Parathyroid adenoma (tissue), 2 donors: ENCODE results near the gene PTCHD4.
A peak's percentile ranks its signal among the peaks of the same experiment; 100 is the strongest.
"Not testable (repeated sequence)": the region's sequence is repeated elsewhere in the genome, so short reads cannot be mapped to it uniquely, and the experiment has no call there.

ENCODE experiments used
- H2AFZ ChIP-seq: fragments of 300-600 bp; sonication (generic); one replicate; pipeline ENCODE4 v1.7.0; 2017; ENCODE audit warnings: antibody characterized with exemption, mild to moderate bottlenecking
- H3K27ac ChIP-seq: fragments of 300-600 bp; sonication (generic); one replicate; pipeline ENCODE4 v1.7.0; 2017
- H3K27me3 ChIP-seq: fragments of 300-600 bp; sonication (generic); one replicate; pipeline ENCODE4 v1.7.0; 2017; ENCODE audit warnings: low read length; ENCODE audit not compliant: control insufficient read depth, insufficient read depth
- H3K36me3 ChIP-seq: fragments of 300-600 bp; sonication (generic); one replicate; pipeline ENCODE4 v1.7.0; 2017; ENCODE audit warnings: low read length; ENCODE audit not compliant: control insufficient read depth, insufficient read depth
- H3K4me1 ChIP-seq: fragments of 300-600 bp; sonication (generic); one replicate; pipeline ENCODE4 v1.7.0; 2017; ENCODE audit warnings: control low read depth
- H3K4me2 ChIP-seq: fragments of 300-600 bp; sonication (generic); one replicate; pipeline ENCODE4 v1.7.0; 2017; ENCODE audit warnings: low read length
- H3K4me3 ChIP-seq: fragments of 300-600 bp; sonication (generic); one replicate; pipeline ENCODE4 v1.7.0; 2017; ENCODE audit warnings: low read depth, low read length
- H3K79me2 ChIP-seq: fragments of 300-600 bp; sonication (generic); one replicate; pipeline ENCODE4 v1.7.0; 2017; ENCODE audit warnings: control low read depth
- H3K9ac ChIP-seq: fragments of 300-600 bp; sonication (generic); one replicate; pipeline ENCODE4 v1.7.0; 2017; ENCODE audit warnings: mild to moderate bottlenecking
- H3K9me3 ChIP-seq: fragments of 300-600 bp; sonication (generic); one replicate; pipeline ENCODE4 v1.7.0; 2017; ENCODE audit warnings: low read length; ENCODE audit not compliant: control insufficient read depth
- TF ChIP-seq, protein P1 (sequence below): fragments of 300-600 bp; sonication (generic); IDR thresholded peaks from one replicate; pipeline ENCODE4 v1.7.0; 2017; ENCODE audit warnings: antibody characterized with exemption, mild to moderate bottlenecking
- donor health status: primary hyperparathyroidism.

Gene PTCHD4

DNA sequence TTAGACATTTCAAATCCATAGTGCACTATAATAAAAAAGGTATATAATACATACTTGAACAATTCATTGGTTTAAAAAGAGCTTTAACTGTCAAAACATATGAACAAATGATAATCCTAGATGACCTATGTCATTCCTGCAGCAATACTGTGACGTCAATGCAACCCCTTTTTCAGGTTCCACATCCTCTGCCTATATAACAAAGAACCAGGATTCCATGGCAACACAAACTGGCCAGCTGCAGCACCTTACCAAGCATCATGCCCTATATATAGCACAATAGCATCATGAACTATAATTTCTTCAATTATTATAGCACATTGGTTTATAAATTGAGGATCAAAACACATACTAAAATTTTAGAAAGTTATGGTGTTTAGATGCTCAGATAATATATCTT is 578 bp upstream of the PTCHD4 start:
- Histone ChIP-seq H3K79me2 (no peaks in the 10 kb centered on the region), H3K27ac (no peak overlapping the region), H2AFZ (no peak overlapping the region), H3K27me3 (no peaks in the 10 kb centered on the region), H3K4me2 (no peak overlapping the region), H3K9me3 (no peaks in the 10 kb centered on the region), H3K36me3 (no peaks in the 10 kb centered on the region), H3K9ac (no peak overlapping the region), H3K4me1 (no peaks in the 10 kb centered on the region), H3K4me3 (no peak overlapping the region)
- TF ChIP-seq, protein P1, sequence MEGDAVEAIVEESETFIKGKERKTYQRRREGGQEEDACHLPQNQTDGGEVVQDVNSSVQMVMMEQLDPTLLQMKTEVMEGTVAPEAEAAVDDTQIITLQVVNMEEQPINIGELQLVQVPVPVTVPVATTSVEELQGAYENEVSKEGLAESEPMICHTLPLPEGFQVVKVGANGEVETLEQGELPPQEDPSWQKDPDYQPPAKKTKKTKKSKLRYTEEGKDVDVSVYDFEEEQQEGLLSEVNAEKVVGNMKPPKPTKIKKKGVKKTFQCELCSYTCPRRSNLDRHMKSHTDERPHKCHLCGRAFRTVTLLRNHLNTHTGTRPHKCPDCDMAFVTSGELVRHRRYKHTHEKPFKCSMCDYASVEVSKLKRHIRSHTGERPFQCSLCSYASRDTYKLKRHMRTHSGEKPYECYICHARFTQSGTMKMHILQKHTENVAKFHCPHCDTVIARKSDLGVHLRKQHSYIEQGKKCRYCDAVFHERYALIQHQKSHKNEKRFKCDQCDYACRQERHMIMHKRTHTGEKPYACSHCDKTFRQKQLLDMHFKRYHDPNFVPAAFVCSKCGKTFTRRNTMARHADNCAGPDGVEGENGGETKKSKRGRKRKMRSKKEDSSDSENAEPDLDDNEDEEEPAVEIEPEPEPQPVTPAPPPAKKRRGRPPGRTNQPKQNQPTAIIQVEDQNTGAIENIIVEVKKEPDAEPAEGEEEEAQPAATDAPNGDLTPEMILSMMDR = no peak

DNA sequence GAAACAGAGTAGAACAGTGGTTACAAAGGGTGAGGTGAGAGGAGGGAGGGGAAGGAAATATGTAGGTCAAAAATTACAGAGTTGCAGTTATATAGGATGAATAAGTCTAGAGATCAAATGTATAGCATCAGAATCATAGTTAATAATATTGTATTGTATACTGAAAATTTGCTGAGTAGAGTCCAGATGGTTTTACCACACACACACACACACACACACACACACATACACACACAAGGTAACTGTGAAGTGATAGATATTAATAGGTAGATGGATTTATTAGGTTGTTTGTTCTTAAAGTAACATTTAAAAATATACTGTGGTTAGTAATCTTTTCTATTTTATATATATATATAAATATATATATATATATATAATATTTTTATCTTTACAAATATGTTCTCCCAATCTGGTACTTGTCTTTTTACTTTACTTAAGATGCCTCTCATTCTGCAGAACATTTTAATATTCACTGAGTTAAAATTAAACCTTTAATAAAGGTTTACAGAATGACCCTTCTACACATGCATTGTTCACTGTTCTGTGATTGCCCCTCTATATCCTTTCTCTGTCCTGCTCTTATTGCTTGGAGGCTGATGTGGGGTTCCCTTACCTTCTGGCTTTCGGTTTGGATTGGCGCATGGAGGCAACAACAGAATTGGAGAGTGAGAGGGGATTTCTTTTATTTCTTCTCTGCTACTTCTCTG is 408 bp downstream of the PTCHD4 start:
- Histone ChIP-seq H3K4me2 (no peak overlapping the region), H3K27ac (no peak overlapping the region), H3K27me3 (no peaks in the 10 kb centered on the region), H3K36me3 (no peaks in the 10 kb centered on the region), H3K4me3 (peak overlapping the region; percentile 22), H2AFZ (no peak overlapping the region), H3K9me3 (no peaks in the 10 kb centered on the region), H3K4me1 (no peaks in the 10 kb centered on the region), H3K9ac (no peak overlapping the region), H3K79me2 (no peaks in the 10 kb centered on the region)
- TF ChIP-seq, protein P1 = no peak

DNA sequence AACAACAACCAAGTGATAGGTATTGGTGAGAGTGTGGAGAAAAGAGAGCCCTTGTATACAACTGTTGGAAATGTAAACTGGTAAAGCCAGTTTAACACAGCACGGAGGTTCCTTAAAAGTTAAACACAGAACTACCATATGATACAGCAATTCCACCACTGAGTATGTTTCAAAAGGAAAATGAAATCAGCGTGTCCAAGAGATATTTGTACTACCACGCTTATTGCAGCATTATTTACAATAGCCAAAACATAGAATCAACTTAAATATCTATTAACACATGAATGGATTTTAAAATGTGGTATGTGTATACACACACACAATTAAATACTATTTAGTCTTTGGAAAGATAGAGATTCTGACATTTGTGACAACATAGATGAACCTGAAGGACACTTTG is 1.1 kb downstream of the PTCHD4 start:
- TF ChIP-seq, protein P1 = no peak
- H3K4me3 ChIP-seq = peak overlapping the region; percentile 22

DNA sequence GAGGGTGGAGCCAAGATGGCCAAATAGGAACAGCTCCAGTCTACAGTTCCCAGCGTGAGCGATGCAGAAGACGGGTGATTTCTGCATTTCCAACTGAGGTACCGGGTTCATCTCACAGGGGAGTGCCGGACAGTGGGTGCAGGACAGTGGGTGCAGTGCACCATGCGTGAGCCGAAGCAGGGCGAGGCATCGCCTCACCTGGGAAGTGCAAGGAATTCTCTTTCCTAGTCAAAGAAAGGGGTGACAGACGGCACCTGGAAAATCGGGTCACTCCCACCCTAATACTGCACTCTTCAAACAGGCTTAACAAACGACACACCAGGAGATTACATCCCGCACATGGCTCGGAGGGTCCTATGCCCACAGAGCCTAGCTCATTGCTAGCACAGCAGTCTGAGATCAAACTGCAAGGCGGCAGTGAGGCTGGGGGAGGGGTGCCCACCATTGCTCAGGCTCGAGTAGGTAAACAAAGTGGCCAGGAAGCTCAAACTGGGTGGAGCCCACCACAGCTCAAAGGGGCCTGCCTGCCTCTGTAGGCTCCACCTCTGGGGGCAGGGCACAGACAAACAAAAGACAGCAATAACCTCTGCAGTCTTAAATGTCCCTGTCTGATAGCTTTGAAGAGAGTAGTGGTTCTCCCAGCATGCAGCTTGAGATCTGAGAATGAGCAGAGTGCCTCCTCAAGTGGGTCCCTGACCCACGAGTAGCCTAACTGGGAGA is 8.4 kb downstream of the PTCHD4 start:
- not testable (repeated sequence) for H3K4me1 ChIP-seq, H3K9ac ChIP-seq, H3K4me3 ChIP-seq, H3K27ac ChIP-seq, H3K27me3 ChIP-seq, H3K4me2 ChIP-seq, H3K36me3 ChIP-seq, H3K79me2 ChIP-seq, H2AFZ ChIP-seq, H3K9me3 ChIP-seq

More for the DNA sequence above, 1.1 kb downstream of the PTCHD4 start:
- Histone ChIP-seq H3K27ac (no peak overlapping the region), H3K9me3 (no peaks in the 10 kb centered on the region), H2AFZ (no peak overlapping the region), H3K79me2 (no peaks in the 10 kb centered on the region), H3K36me3 (no peaks in the 10 kb centered on the region), H3K4me2 (no peak overlapping the region), H3K4me1 (no peaks in the 10 kb centered on the region), H3K27me3 (no peaks in the 10 kb centered on the region), H3K9ac (no peak overlapping the region)

DNA sequence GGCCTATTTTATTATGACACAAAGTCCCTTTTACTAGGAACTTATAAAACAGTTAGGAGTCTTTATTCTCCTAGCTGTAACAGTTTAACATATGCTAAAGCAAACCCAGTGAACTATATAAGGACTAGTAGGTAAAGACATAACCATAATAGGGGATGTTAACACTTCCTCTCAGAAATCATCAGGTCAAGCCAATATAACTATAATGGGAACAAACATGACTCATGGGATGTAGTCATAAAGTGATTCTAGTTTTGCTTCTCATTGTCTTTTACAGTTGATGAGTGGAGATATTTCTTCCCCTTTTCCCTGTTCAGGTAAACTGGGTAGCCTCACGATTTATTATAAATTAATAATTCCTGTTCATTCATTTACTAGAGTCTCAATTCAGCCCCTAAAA is 9.7 kb downstream of the PTCHD4 start:
- Histone ChIP-seq H3K4me2 (no peak overlapping the region), H3K9me3 (no peaks in the 10 kb centered on the region), H3K36me3 (no peaks in the 10 kb centered on the region), H3K9ac (no peak overlapping the region), H2AFZ (no peak overlapping the region), H3K4me3 (no peak overlapping the region), H3K79me2 (no peaks in the 10 kb centered on the region), H3K4me1 (no peaks in the 10 kb centered on the region), H3K27ac (no peak overlapping the region), H3K27me3 (no peaks in the 10 kb centered on the region)
- TF ChIP-seq, protein P1 = no peak
